OCI-LY7 (cell line): ENCODE data around the gene GTF2H1. TPM values are rescaled to one million over a fixed set of nuclear protein-coding genes. Genes with fewer than 3 reads are reported as not detected.
A peak's percentile ranks its signal among the peaks of the same experiment; 100 is the strongest.
"Not testable (repeated sequence)": the region's sequence is repeated elsewhere in the genome, so short reads cannot be mapped to it uniquely, and the experiment has no call there.

ENCODE experiments used
- BruUV-seq: library from RNA; stranded (reverse); fragments of 400-500 nt; replicated peaks from 2 replicates; lab custom pipeline; 2021; lab: Mats Ljungman, UMichigan
- CTCF ChIA-PET: fragments of 300-600 bp; sonication (Branson Sonifier 250); formaldehyde crosslinking; loops from one replicate; lab custom pipeline; 2022; ENCODE audit warnings: antibody characterized with exemption; ENCODE audit not compliant: unreplicated experiment; lab: Charles Lee
- POLR2A ChIA-PET: fragments of 300-600 bp; sonication (Branson Sonifier 250); formaldehyde crosslinking; loops from one replicate; lab custom pipeline; 2022; ENCODE audit warnings: antibody characterized with exemption; lab: Charles Lee
- DNase-seq: peaks from one replicate; pipeline ENCODE4 v3.0.0-alpha.2; 2015; ENCODE audit warnings: low spot score
- H2AFZ ChIP-seq: fragments of 200-600 bp; sonication (generic), shearing (Covaris generic); 2 replicates; pipeline ENCODE4 v1.6.1; 2014; ENCODE audit warnings: mild to moderate bottlenecking, antibody characterized with exemption, low read length, moderate library complexity
- H3K27ac ChIP-seq: fragments of 200-600 bp; sonication (generic); 2 replicates; pipeline ENCODE4 v1.5.1; 2014; ENCODE audit warnings: mixed run types, low read depth, mild to moderate bottlenecking, moderate library complexity, low read length, inconsistent platforms; ENCODE audit not compliant: poor library complexity, severe bottlenecking
- H3K36me3 ChIP-seq: fragments of 200-600 bp; sonication (generic); 2 replicates; pipeline ENCODE4 v1.6.1; 2014; ENCODE audit warnings: mild to moderate bottlenecking, antibody characterized with exemption, low read length, moderate library complexity, mixed read lengths; ENCODE audit not compliant: insufficient read depth
- H3K4me1 ChIP-seq: fragments of 200-600 bp; sonication (generic); 2 replicates; pipeline ENCODE4 v1.5.1; 2014; ENCODE audit warnings: mild to moderate bottlenecking, low read length; ENCODE audit not compliant: insufficient read depth, poor library complexity, severe bottlenecking
- H3K4me2 ChIP-seq: fragments of 200-600 bp; sonication (generic); 2 replicates; pipeline ENCODE4 v1.6.1; 2014; ENCODE audit warnings: mild to moderate bottlenecking, low read length
- H3K4me3 ChIP-seq: fragments of 200-600 bp; sonication (generic); 2 replicates; pipeline ENCODE4 v1.5.1; 2014; ENCODE audit warnings: mild to moderate bottlenecking, low read depth, low read length; ENCODE audit not compliant: poor library complexity, severe bottlenecking
- H3K79me2 ChIP-seq: fragments of 200-600 bp; sonication (generic); 2 replicates; pipeline ENCODE4 v1.6.1; 2016; ENCODE audit warnings: low read depth, mild to moderate bottlenecking, low read length, moderate library complexity, mixed read lengths; ENCODE audit not compliant: insufficient read depth
- H3K9me2 ChIP-seq: fragments of 200-600 bp; sonication (generic); 2 replicates; pipeline ENCODE4 v1.6.1; 2016; ENCODE audit warnings: mild to moderate bottlenecking, low read length, mixed read lengths; ENCODE audit not compliant: insufficient read depth
- H3K9me3 ChIP-seq: fragments of 200-600 bp; sonication (generic); 2 replicates; pipeline ENCODE4 v1.6.1; 2014; ENCODE audit warnings: mild to moderate bottlenecking, mixed run types, low read length, mixed read lengths
- H4K20me1 ChIP-seq: fragments of 200-600 bp; sonication (generic); 2 replicates; pipeline ENCODE4 v1.6.1; 2014; ENCODE audit warnings: mild to moderate bottlenecking, antibody characterized with exemption, low read length, moderate library complexity, mixed read lengths; ENCODE audit not compliant: insufficient read depth
- CTCF ChIP-seq: fragments of 200-600 bp; sonication (generic); conservative IDR thresholded peaks from 2 replicates; pipeline ENCODE4 v1.5.1; 2014; ENCODE audit warnings: mild to moderate bottlenecking, antibody characterized with exemption, low read length, moderate library complexity, mixed read lengths
- EZH2phosphoT487 ChIP-seq: fragments of 200-600 bp; sonication (generic); IDR thresholded peaks from 2 replicates; pipeline ENCODE4 v1.6.1; 2018; ENCODE audit warnings: low read depth, borderline replicate concordance, mild to moderate bottlenecking, mixed run types, antibody characterized with exemption, low read length, moderate library complexity, mixed read lengths
- intact Hi-C: fragments of 100-400 bp; cut with micrococcal nuclease; formaldehyde crosslinking; loops from one replicate; pipeline ENCODE4 v1.10.0; 2022; ENCODE audit not compliant: unreplicated experiment
- total RNA-seq, 2 experiments: library from RNA; depleted of rRNA in 1 of 2; stranded (reverse); fragments of >200 nt in 1 of 2; shearing (Covaris generic) in 1 of 2; gene quantifications; 2 replicates each; pipeline ENCODE4 v1.2.3, GENCODE V29; 2014 to 2022

GTF2H1 gene
- total RNA-seq, 2 experiments from 2014 or later, result 48.0 to 62.1 TPM

DNA sequence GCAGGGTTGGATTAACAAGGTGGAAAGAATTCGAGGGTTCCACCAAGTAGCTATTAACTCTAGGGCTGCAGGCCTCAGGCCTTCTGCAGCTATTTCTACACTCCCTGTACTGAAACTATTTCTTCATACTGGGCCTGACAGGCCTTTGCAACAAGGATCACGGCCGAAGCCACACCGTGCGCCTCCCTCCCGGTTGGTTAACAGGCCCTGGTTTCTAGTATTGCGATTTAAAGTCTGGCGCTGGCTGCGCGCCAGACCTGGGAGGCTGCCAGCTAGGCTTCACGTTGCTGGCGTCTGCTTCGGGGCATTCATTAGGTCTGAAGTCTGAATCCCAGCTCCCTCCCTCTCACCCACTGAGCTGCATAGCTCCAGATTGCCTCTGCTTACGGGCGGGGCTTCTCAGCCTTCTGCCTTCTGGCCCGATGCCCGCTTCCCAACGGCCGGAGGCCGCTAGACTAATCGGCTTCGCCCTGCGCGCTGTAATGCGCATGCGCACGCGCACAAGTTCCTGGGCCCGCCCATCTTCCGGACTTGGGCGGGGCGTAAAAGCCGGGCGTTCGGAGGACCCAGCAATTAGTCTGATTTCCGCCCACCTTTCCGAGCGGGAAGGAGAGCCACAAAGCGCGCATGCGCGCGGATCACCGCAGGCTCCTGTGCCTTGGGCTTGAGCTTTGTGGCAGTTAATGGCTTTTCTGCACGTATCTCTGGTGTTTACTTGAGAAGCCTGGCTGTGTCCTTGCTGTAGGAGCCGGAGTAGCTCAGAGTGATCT is 73.6 kb downstream of the GTF2H1 start:
- Histone ChIP-seq H3K9me2 (no peaks in the 10 kb centered on the region), H3K9me3 (no peaks in the 10 kb centered on the region), H3K79me2 (peaks cover 78% of the 10 kb centered on the region), H3K36me3 (peaks cover 60% of the 10 kb centered on the region), H4K20me1 (peaks cover 32% of the 10 kb centered on the region), H3K4me1 (peaks cover 30% of the 10 kb centered on the region), H3K4me3 (peak overlapping the region; percentile 89), H3K27ac (peak overlapping the region; percentile 90), H2AFZ (no peak overlapping the region), H3K4me2 (peak overlapping the region; percentile 100)
- ChIA-PET CTCF (interaction anchor here (1.0 to 1.4 kb wide), 2 partner anchors 12 to 74 kb away, joined by 3 to 5 read pairs; partner anchors contain the start of gene GTF2H1), POLR2A (interaction anchor here (0.5 to 4.4 kb wide), 24 partner anchors 10 to 1044 kb away, joined by 3 to 56 read pairs (median 6); partner anchors contain the start of genes GTF2H1, HPS5, SPTY2D1 and TSG101)
- DNase-seq, result peak; percentile 98
- TF ChIP-seq CTCF (no peak), EZH2phosphoT487 (no peak)
- BruUV-seq, result no TSS peak
- intact Hi-C loops, result loop anchor here (1.0 to 10.0 kb wide), 5 partner anchors 74 to 383 kb away; partner anchors contain the start of genes GTF2H1, HPS5, SERGEF and TSG101

- ChIA-PET POLR2A (interaction anchor here (0.6 to 1.2 kb wide), 5 partner anchors 9 to 170 kb away, joined by 3 to 4 read pairs (median 3); partner anchors contain the start of genes GTF2H1 and HPS5), CTCF (interaction anchor here (0.6 kb wide), 1 partner anchor 8 kb away, joined by 5 read pairs; no protein-coding TSS in a partner anchor)
- no peak overlapping the region for H2AFZ ChIP-seq
- peaks cover 89% of the 10 kb centered on the region for H3K79me2 ChIP-seq
- TF ChIP-seq EZH2phosphoT487 (no peak), CTCF (no peak)
- no peaks in the 10 kb centered on the region for H3K9me2 ChIP-seq
- no peaks in the 10 kb centered on the region for H3K9me3 ChIP-seq
- no TSS peak for BruUV-seq
- intact Hi-C loops, result loop anchor here (2.0 to 10.0 kb wide), 2 partner anchors 283 to 385 kb away; partner anchors contain the start of gene SERGEF
- no peak for DNase-seq
- H3K36me3 ChIP-seq, result peaks cover 78% of the 10 kb centered on the region
- H3K4me3 ChIP-seq, result no peak overlapping the region
- no peak overlapping the region for H3K4me2 ChIP-seq
- peaks cover 42% of the 10 kb centered on the region for H4K20me1 ChIP-seq
- peaks cover 26% of the 10 kb centered on the region for H3K4me1 ChIP-seq
- no peak overlapping the region for H3K27ac ChIP-seq
Observed at GRCh38 chr11:18397921-18398320, 75.6 kb downstream of the GTF2H1 start.

DNA sequence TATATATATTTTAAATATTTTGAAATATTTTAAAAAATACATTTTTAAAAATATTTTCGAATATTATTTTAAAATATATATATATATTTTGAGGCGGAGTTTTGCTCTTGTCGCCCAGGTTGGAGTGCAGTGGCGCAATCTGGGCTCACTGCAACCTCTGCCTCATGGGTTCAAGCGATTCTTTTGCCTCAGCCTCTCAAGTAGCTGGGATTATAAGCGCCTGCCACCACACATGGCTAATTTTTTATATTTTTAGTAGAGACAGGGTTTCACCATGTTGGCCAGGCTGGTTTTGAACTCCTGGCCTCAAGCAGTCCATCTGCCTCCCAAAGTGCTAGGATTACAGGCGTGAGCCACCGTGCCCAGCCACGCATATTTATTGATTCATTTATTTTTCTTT is 78.7 kb downstream of the GTF2H1 start:
- H3K9me2 ChIP-seq, H3K4me3 ChIP-seq, CTCF ChIA-PET, H3K27ac ChIP-seq, intact Hi-C loops, BruUV-seq, H3K4me2 ChIP-seq, H3K9me3 ChIP-seq, H2AFZ ChIP-seq, DNase-seq: not testable (repeated sequence)
- Histone ChIP-seq H3K4me1 (peaks cover 13% of the 10 kb centered on the region), H4K20me1 (peaks cover 48% of the 10 kb centered on the region), H3K79me2 (peaks cover 75% of the 10 kb centered on the region), H3K36me3 (peaks cover 96% of the 10 kb centered on the region)
- POLR2A ChIA-PET, result interaction anchor here (0.6 to 2.4 kb wide), 2 partner anchors 45 to 79 kb away, joined by 3 to 5 read pairs; partner anchors contain the start of genes GTF2H1 and HPS5
